Measurements from ENCODE around the gene ANO1.
"Not testable (repeated sequence)": the region's sequence is repeated elsewhere in the genome, so short reads cannot be mapped to it uniquely, and the experiment has no call there.

The ANO1 gene

DNA sequence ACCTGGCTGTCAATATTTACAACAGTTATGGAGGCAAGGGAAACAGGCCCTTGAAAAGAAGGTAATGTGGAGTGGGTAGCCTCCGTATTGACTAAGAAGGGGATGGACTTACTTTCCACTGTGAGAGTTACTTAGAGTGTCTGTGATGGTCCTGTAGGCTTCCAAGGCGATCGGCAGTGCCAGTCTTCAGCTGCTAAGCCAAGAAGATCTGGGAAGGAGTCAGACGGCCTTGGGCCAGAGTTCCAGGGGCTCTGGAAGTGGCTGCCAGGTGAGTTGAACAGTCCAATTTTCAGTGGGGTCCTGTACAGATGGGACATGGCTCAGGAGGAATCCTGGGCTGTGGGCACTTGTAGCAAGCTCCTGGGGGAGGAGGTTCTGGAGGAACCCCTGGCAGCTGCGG is 139.3 kb downstream of the ANO1 start:
- not testable (repeated sequence) for H3K27me3 ChIP-seq (replicated peaks; ENCODE audit: control insufficient read depth, insufficient read depth, low read length, poor library complexity, severe bottlenecking); H3K4me1 ChIP-seq (ENCODE audit: control insufficient read depth, insufficient read depth, low read length, poor library complexity, severe bottlenecking); DNase-seq; H3K36me3 ChIP-seq (ENCODE audit: control insufficient read depth, insufficient read depth, low read length); H3K4me3 ChIP-seq (ENCODE audit: insufficient read depth, low read depth, low read length, poor library complexity, severe bottlenecking); H3K27ac ChIP-seq (ENCODE audit: insufficient read depth, low read length, poor library complexity, severe bottlenecking); H3K9me3 ChIP-seq (ENCODE audit: control insufficient read depth, low read length)

DNA sequence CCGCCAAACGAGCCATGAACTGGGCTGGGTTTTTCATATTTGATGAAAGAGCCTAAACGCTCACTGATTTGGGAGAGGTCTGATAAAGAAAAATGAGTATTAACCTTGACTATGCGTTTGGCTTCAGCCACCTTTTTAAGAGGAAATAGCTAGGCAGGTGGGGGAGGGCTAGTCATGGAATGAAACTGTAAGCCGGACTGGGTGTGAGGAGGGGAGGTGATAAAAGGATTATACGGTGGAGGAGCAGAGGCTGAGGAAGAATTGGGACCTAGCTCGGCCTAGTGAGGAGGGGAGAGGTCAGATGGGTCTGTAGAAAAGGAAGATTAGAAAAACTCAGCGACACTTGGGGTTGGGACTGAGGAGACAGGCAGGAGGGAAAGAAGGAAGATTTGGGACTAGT is 140.0 kb downstream of the ANO1 start:
- not testable (repeated sequence) for H3K27ac ChIP-seq (ENCODE audit: insufficient read depth, low read length, poor library complexity, severe bottlenecking); H3K4me3 ChIP-seq (ENCODE audit: insufficient read depth, low read depth, low read length, poor library complexity, severe bottlenecking); H3K36me3 ChIP-seq (ENCODE audit: control insufficient read depth, insufficient read depth, low read length); H3K27me3 ChIP-seq (replicated peaks; ENCODE audit: control insufficient read depth, insufficient read depth, low read length, poor library complexity, severe bottlenecking); DNase-seq; H3K4me1 ChIP-seq (ENCODE audit: control insufficient read depth, insufficient read depth, low read length, poor library complexity, severe bottlenecking); H3K9me3 ChIP-seq (ENCODE audit: control insufficient read depth, low read length)

DNA sequence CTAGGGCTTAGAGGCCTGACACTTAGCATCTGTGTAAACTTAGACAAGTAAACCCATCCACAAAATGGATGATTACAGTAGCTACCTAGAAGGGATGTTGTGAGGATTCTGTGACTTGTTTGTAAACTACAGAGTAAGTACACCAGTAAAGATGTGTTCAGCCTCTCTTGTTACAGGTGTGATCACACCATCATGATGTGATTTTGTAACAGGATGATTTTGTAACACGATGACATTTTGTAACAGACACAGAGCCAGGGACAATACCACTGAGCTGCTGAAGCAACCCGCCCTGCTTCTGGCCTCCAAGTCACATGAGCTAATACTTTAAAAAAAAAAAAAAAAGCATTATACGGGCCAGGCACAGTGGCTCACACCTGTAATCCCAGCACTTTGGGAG is 142.0 kb downstream of the ANO1 start:
- H3K4me1 ChIP-seq (ENCODE audit: control insufficient read depth, insufficient read depth, low read length, poor library complexity, severe bottlenecking) = no peaks in the 10 kb centered on the region
- no peaks in the 10 kb centered on the region for H3K27me3 ChIP-seq (replicated peaks; ENCODE audit: control insufficient read depth, insufficient read depth, low read length, poor library complexity, severe bottlenecking)
- no peak for DNase-seq
- H3K36me3 ChIP-seq (ENCODE audit: control insufficient read depth, insufficient read depth, low read length) = no peaks in the 10 kb centered on the region
- no peak overlapping the region for H3K4me3 ChIP-seq (ENCODE audit: insufficient read depth, low read depth, low read length, poor library complexity, severe bottlenecking)
- H3K27ac ChIP-seq (ENCODE audit: insufficient read depth, low read length, poor library complexity, severe bottlenecking) = no peak overlapping the region
- H3K9me3 ChIP-seq (ENCODE audit: control insufficient read depth, low read length) = no peaks in the 10 kb centered on the region

DNA sequence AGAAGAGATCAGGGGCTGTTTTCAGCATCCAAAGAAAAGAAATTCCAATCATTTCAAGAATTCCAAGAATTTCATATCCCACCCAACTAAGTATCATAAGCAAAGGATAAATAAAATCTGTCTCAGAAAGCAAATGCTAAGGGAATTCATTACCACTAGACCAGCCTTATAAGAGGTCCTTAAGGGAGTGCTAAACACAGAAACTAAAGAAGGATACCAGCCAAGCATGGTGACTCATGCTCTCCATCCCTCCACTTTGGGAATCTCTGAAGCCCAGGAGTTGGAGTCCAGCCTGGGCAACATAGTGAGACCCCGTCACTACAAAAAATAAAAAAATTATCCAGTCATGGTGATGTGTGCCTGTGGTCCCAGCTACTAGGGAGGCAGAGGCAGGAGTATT is 142.8 kb downstream of the ANO1 start:
- H3K4me1 ChIP-seq (ENCODE audit: control insufficient read depth, insufficient read depth, low read length, poor library complexity, severe bottlenecking) = no peaks in the 10 kb centered on the region
- no peaks in the 10 kb centered on the region for H3K27me3 ChIP-seq (replicated peaks; ENCODE audit: control insufficient read depth, insufficient read depth, low read length, poor library complexity, severe bottlenecking)
- H3K36me3 ChIP-seq (ENCODE audit: control insufficient read depth, insufficient read depth, low read length) = no peaks in the 10 kb centered on the region
- no peak overlapping the region for H3K4me3 ChIP-seq (ENCODE audit: insufficient read depth, low read depth, low read length, poor library complexity, severe bottlenecking)
- no peaks in the 10 kb centered on the region for H3K9me3 ChIP-seq (ENCODE audit: control insufficient read depth, low read length)
- no peak for DNase-seq
- H3K27ac ChIP-seq (ENCODE audit: insufficient read depth, low read length, poor library complexity, severe bottlenecking) = no peak overlapping the region

DNA sequence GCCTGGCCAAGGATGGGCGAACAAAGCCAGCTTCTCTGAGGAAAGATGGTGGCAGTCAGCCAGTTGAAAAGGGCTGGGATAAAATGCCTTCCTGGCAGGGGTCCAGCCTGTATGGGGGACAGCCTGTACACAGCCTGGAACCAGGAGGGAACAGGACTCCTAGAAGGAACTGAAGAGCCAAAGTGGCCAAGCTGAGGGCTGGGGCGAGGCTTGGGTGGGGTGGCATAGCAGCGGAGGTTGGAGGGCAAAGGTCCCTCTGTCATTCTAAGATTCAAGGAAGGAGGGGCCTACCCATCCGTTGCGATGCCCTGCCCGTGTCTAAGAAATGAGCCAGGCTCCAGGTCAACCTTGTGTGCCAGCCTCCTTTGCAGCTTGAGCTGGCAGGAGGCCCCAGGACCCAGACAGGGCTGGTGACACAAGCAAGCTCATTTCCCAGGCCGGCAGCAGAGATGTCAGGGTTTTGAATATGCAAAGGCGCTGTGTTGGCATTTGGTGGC is 147.6 kb downstream of the ANO1 start:
- Histone ChIP-seq H3K4me1 (ENCODE audit: control insufficient read depth, insufficient read depth, low read length, poor library complexity, severe bottlenecking) (no peaks in the 10 kb centered on the region), H3K27ac (ENCODE audit: insufficient read depth, low read length, poor library complexity, severe bottlenecking) (no peak overlapping the region), H3K9me3 (ENCODE audit: control insufficient read depth, low read length) (no peaks in the 10 kb centered on the region), H3K27me3 (replicated peaks; ENCODE audit: control insufficient read depth, insufficient read depth, low read length, poor library complexity, severe bottlenecking) (no peaks in the 10 kb centered on the region), H3K36me3 (ENCODE audit: control insufficient read depth, insufficient read depth, low read length) (no peaks in the 10 kb centered on the region), H3K4me3 (ENCODE audit: insufficient read depth, low read depth, low read length, poor library complexity, severe bottlenecking) (no peak overlapping the region)
- no peak for DNase-seq

DNA sequence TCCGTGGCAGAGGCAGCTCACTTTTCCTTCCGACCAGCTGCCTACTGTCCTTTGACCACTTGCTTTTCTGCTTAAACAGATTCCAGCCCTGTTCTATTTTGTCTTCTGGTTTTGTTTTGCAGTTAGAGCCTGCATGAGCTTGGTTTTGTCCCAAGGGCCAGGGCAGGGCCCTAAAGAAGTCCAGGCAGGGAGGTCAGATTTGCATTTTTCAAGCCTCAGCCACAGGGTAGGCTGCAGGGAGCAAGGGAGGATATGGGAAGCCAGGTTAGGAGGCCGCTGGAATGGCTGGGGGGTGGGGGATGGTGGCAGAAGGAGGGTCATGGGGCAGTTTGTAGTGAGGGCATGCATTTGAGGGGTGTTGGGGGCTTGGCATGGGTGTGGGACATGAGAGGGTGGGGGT is 148.1 kb downstream of the ANO1 start:
- H3K4me1 ChIP-seq (ENCODE audit: control insufficient read depth, insufficient read depth, low read length, poor library complexity, severe bottlenecking) = no peaks in the 10 kb centered on the region
- no peak overlapping the region for H3K27ac ChIP-seq (ENCODE audit: insufficient read depth, low read length, poor library complexity, severe bottlenecking)
- H3K27me3 ChIP-seq (replicated peaks; ENCODE audit: control insufficient read depth, insufficient read depth, low read length, poor library complexity, severe bottlenecking) = no peaks in the 10 kb centered on the region
- H3K9me3 ChIP-seq (ENCODE audit: control insufficient read depth, low read length) = no peaks in the 10 kb centered on the region
- no peak for DNase-seq
- no peaks in the 10 kb centered on the region for H3K36me3 ChIP-seq (ENCODE audit: control insufficient read depth, insufficient read depth, low read length)
- H3K4me3 ChIP-seq (ENCODE audit: insufficient read depth, low read depth, low read length, poor library complexity, severe bottlenecking) = no peak overlapping the region

DNA sequence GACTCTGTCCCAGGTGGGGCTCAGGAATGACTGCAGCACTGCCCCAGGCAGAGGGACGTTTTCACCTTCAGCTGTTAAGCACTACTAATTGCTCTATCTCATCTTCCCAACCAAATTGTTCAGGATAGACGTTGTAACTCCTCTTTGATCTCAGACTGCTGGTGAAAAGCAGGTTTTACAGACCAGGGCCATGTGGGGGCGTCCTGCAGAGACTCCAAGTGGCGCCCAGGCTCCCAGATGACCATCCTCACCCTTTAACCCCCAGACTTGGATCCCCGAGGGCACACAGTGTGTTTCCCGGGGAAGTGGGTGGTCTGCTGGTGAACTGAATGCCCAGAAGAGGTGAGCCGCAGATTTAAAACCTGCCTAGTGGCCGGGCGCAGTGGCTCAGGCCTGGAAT is 148.8 kb downstream of the ANO1 start:
- H3K27ac ChIP-seq (ENCODE audit: insufficient read depth, low read length, poor library complexity, severe bottlenecking) = no peak overlapping the region
- H3K4me1 ChIP-seq (ENCODE audit: control insufficient read depth, insufficient read depth, low read length, poor library complexity, severe bottlenecking) = no peaks in the 10 kb centered on the region
- no peaks in the 10 kb centered on the region for H3K36me3 ChIP-seq (ENCODE audit: control insufficient read depth, insufficient read depth, low read length)
- DNase-seq = no peak
- no peaks in the 10 kb centered on the region for H3K27me3 ChIP-seq (replicated peaks; ENCODE audit: control insufficient read depth, insufficient read depth, low read length, poor library complexity, severe bottlenecking)
- H3K9me3 ChIP-seq (ENCODE audit: control insufficient read depth, low read length) = no peaks in the 10 kb centered on the region
- no peak overlapping the region for H3K4me3 ChIP-seq (ENCODE audit: insufficient read depth, low read depth, low read length, poor library complexity, severe bottlenecking)

DNA sequence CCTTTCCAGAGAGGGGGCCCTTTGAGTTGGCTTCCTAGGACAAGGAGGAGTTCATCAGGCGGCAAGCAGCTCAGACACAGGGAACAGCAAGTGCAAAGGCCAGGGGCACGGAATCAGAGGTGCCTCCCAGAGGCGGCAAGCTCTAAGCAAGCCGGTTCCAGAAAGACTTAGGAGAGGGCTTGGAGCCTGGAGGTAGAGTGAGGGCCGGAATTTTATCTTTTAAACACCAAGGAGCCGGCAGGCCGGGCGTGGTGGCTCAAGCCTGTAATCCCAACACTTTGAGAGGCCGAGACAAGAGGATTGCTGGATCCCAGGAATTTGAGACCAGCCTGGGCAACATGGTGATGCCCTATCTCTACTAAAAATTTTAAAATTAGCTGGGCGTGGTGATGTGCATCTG is 151.6 kb downstream of the ANO1 start:
- Histone ChIP-seq H3K4me3 (ENCODE audit: insufficient read depth, low read depth, low read length, poor library complexity, severe bottlenecking) (no peak overlapping the region), H3K27ac (ENCODE audit: insufficient read depth, low read length, poor library complexity, severe bottlenecking) (no peak overlapping the region), H3K9me3 (ENCODE audit: control insufficient read depth, low read length) (no peaks in the 10 kb centered on the region), H3K27me3 (replicated peaks; ENCODE audit: control insufficient read depth, insufficient read depth, low read length, poor library complexity, severe bottlenecking) (no peaks in the 10 kb centered on the region), H3K36me3 (ENCODE audit: control insufficient read depth, insufficient read depth, low read length) (no peaks in the 10 kb centered on the region), H3K4me1 (ENCODE audit: control insufficient read depth, insufficient read depth, low read length, poor library complexity, severe bottlenecking) (no peaks in the 10 kb centered on the region)
- no peak for DNase-seq

DNA sequence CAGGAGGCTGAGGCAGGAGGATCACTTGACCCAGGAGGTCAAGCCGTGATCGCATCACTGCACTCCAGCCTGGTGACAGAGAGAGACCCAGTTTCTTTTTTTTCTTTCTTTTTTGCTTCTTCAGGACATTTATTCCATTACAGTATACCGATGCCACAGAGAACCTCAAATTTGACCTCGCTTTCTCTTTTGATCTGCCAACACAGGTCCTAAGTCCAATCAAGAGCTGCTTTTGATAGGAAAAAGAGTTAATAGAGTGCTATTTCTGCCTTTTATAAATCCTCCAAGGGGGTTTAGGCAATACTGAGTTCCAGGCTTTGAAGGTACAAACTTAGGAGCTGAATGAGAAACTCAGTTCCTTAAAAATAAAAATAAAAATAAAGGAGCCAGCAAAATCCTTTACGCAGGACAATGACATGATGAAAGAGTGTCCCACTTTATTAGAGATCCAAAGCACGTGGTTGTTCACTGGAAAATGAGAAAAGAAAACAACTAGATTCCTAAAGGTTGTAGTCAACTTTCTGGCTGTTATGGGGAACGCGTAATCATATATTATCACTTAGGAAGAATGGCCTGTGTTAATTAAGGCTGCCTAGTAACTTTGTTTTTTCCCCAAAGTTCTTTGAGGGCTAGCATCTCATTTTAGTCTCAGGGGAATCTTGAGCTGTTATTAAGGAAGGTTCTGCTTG is 152.2 kb downstream of the ANO1 start:
- no peaks in the 10 kb centered on the region for H3K9me3 ChIP-seq (ENCODE audit: control insufficient read depth, low read length)
- no peak for DNase-seq
- no peak overlapping the region for H3K4me3 ChIP-seq (ENCODE audit: insufficient read depth, low read depth, low read length, poor library complexity, severe bottlenecking)
- no peaks in the 10 kb centered on the region for H3K27me3 ChIP-seq (replicated peaks; ENCODE audit: control insufficient read depth, insufficient read depth, low read length, poor library complexity, severe bottlenecking)
- H3K4me1 ChIP-seq (ENCODE audit: control insufficient read depth, insufficient read depth, low read length, poor library complexity, severe bottlenecking) = no peaks in the 10 kb centered on the region
- H3K36me3 ChIP-seq (ENCODE audit: control insufficient read depth, insufficient read depth, low read length) = no peaks in the 10 kb centered on the region
- no peak overlapping the region for H3K27ac ChIP-seq (ENCODE audit: insufficient read depth, low read length, poor library complexity, severe bottlenecking)

DNA sequence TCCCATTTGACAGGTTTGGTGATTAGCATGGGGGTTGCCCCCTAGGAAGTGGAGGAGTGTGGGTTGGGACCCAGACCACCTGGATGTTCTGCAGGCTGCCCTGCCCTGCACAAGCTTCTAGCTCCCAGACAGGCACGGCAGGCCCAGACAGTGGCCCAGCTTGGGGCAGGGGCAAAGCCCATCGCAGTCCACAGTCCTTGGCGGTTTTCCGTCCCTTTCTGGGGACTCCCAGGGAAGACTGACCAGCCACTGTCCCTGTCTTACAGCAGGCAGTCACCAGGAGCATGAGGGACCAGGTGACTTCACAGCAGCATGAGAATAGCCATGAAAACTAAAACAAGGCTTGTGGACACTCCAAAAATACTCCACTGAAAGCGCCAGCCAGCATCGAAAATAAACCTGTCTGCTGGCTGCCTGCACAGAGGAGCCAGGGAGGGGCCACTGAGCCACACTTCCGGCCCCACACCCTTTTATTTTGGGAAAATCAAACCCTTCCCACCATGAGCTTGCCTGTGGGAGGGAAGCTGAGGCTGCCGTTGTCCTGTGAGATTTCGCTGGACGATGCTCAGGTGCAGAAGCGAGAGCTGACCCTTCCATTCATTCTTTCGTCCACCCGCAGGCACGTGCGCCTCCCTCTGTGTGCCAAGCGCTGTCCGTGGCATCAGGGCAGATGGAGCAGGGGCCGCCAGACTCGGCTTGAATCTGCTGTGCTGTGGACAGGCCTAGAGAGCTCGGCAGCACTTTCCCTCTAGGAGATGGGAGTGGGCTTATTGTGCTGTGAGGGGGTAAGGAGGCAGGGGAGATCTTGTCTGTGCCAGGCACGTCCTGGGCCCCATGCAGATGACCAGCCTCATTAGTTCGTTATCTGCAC is 153.0 kb downstream of the ANO1 start:
- H3K27me3 ChIP-seq (replicated peaks; ENCODE audit: control insufficient read depth, insufficient read depth, low read length, poor library complexity, severe bottlenecking) = no peaks in the 10 kb centered on the region
- no peak for DNase-seq
- no peaks in the 10 kb centered on the region for H3K4me1 ChIP-seq (ENCODE audit: control insufficient read depth, insufficient read depth, low read length, poor library complexity, severe bottlenecking)
- H3K27ac ChIP-seq (ENCODE audit: insufficient read depth, low read length, poor library complexity, severe bottlenecking) = no peak overlapping the region
- H3K4me3 ChIP-seq (ENCODE audit: insufficient read depth, low read depth, low read length, poor library complexity, severe bottlenecking) = no peak overlapping the region
- H3K36me3 ChIP-seq (ENCODE audit: control insufficient read depth, insufficient read depth, low read length) = no peaks in the 10 kb centered on the region
- no peaks in the 10 kb centered on the region for H3K9me3 ChIP-seq (ENCODE audit: control insufficient read depth, low read length)
